GM19324 (cell line): Measurements from ENCODE around the gene DPH6.
"Not testable (repeated sequence)": the region's sequence is repeated elsewhere in the genome, so short reads cannot be mapped to it uniquely, and the experiment has no call there.

Experiments used
- ATAC-seq: cut with Tn5 transposase; IDR thresholded peaks from one replicate; pipeline ENCODE4 v1.9.1; 2021; ENCODE audit warnings: mild to moderate bottlenecking, moderate library complexity; ENCODE audit not compliant: unreplicated experiment, low FRiP score

Gene DPH6

GRCh38 chr15:35442742-35443141 is 103.2 kb downstream of the DPH6 start:
- no peak for ATAC-seq

GRCh38 chr15:35441279-35441678 is 104.7 kb downstream of the DPH6 start:
- ATAC-seq = not testable (repeated sequence)

GRCh38 chr15:35440265-35440664 is 105.7 kb downstream of the DPH6 start:
- no peak for ATAC-seq

- no peak for ATAC-seq
These were observed 106.7 kb downstream of the DPH6 start for GRCh38 chr15:35439291-35439690.

- no peak for ATAC-seq
These were observed 108.8 kb downstream of the DPH6 start for GRCh38 chr15:35437157-35437556.

GRCh38 chr15:35436422-35436821 is 109.5 kb downstream of the DPH6 start:
- ATAC-seq = no peak

- no peak for ATAC-seq
These were observed 114.7 kb downstream of the DPH6 start for GRCh38 chr15:35431281-35431680.

GRCh38 chr15:35430301-35430700 is 115.7 kb downstream of the DPH6 start:
- ATAC-seq = no peak

- ATAC-seq = no peak
These were observed 118.5 kb downstream of the DPH6 start for GRCh38 chr15:35427496-35427895.

- ATAC-seq = no peak
These were observed 118.9 kb downstream of the DPH6 start for GRCh38 chr15:35427091-35427490.

GRCh38 chr15:35410775-35411174 is 135.2 kb downstream of the DPH6 start:
- no peak for ATAC-seq

GRCh38 chr15:35399901-35400300 is 146.1 kb downstream of the DPH6 start:
- ATAC-seq = no peak

GRCh38 chr15:35397027-35397426 is 148.9 kb downstream of the DPH6 start:
- ATAC-seq = no peak

- ATAC-seq = no peak
These were observed 151.5 kb downstream of the DPH6 start for GRCh38 chr15:35394416-35394815.

GRCh38 chr15:35393398-35393797 is 152.6 kb downstream of the DPH6 start:
- ATAC-seq = no peak

GRCh38 chr15:35391408-35391984 is 154.5 kb downstream of the DPH6 start:
- not testable (repeated sequence) for ATAC-seq

- no peak for ATAC-seq
These were observed 162.5 kb downstream of the DPH6 start for GRCh38 chr15:35383506-35383905.

GRCh38 chr15:35381328-35381727 is 164.6 kb downstream of the DPH6 start:
- ATAC-seq = no peak

- no peak for ATAC-seq
These were observed 166.0 kb downstream of the DPH6 start for GRCh38 chr15:35379972-35380371.

GRCh38 chr15:35378454-35378853 is 167.5 kb downstream of the DPH6 start:
- ATAC-seq = not testable (repeated sequence)

GRCh38 chr15:35376707-35377106 is 169.3 kb downstream of the DPH6 start:
- no peak for ATAC-seq

GRCh38 chr15:35374661-35375060 is 171.3 kb downstream of the DPH6 start:
- no peak for ATAC-seq
